HepG2 (cell line): ENCODE results near the gene ZCCHC3. TPM values are rescaled to one million over a fixed set of nuclear protein-coding genes. Genes with fewer than 3 reads are reported as not detected.

Experiments used
- ATF4 ChIP-seq, 2 experiments: fragments of 450-650 bp in 1 of 2; sonication (generic) in 1 of 2; formaldehyde crosslinking; IDR thresholded peaks; 2 replicates each; pipeline versions ENCODE4 v1.5.0 to v1.8.0; 2020 to 2022; ENCODE audit warnings: mild to moderate bottlenecking in 1 of 2, missing genetic modification reagents in 1 of 2
- BORCS8-MEF2B ChIP-seq: sonication (generic); formaldehyde crosslinking; IDR thresholded peaks from 2 replicates; pipeline ENCODE4 v1.8.0; 2022; ENCODE audit warnings: mild to moderate bottlenecking, missing genetic modification reagents
- CBX5 ChIP-seq: sonication (generic); formaldehyde crosslinking; IDR thresholded peaks from 2 replicates; pipeline ENCODE4 v1.4.0; 2020; ENCODE audit warnings: missing genetic modification reagents, borderline replicate concordance
- CCDC6 ChIP-seq: sonication (generic); formaldehyde crosslinking; IDR thresholded peaks from 2 replicates; pipeline ENCODE4 v1.8.1; 2022; ENCODE audit warnings: mild to moderate bottlenecking, missing genetic modification reagents, moderate library complexity
- ELK4 ChIP-seq: sonication (generic); formaldehyde crosslinking; IDR thresholded peaks from 2 replicates; pipeline ENCODE4 v1.9.0; 2021; ENCODE audit warnings: missing genetic modification reagents, borderline replicate concordance
- GFI1 ChIP-seq: sonication (generic); formaldehyde crosslinking; IDR thresholded peaks from 2 replicates; pipeline ENCODE4 v1.5.0; 2020; ENCODE audit warnings: missing genetic modification reagents, mild to moderate bottlenecking, borderline replicate concordance
- GLMP ChIP-seq: sonication (generic); formaldehyde crosslinking; IDR thresholded peaks from 2 replicates; pipeline ENCODE4 v1.9.0; 2021; ENCODE audit warnings: missing genetic modification reagents, mild to moderate bottlenecking, borderline replicate concordance
- HNRNPUL1 ChIP-seq: fragments of 200-400 bp; formaldehyde crosslinking; IDR thresholded peaks from 2 replicates; pipeline ENCODE4 v1.6.1; 2017; ENCODE audit warnings: low read depth, mild to moderate bottlenecking, low read length, moderate library complexity
- LRRFIP1 ChIP-seq: sonication (generic); formaldehyde crosslinking; conservative IDR thresholded peaks from 2 replicates; pipeline ENCODE4 v1.4.0; 2020; ENCODE audit warnings: missing genetic modification reagents
- MIER2 ChIP-seq: IDR thresholded peaks from 2 replicates; pipeline ENCODE4 v1.6.1; 2016; ENCODE audit warnings: missing biosample characterization, missing genetic modification reagents
- MXD4 ChIP-seq: IDR thresholded peaks from 2 replicates; pipeline ENCODE4 v1.6.1; 2016; ENCODE audit warnings: mild to moderate bottlenecking, missing biosample characterization, missing genetic modification reagents
- PHF5A ChIP-seq: IDR thresholded peaks from one replicate; pipeline ENCODE4 v1.6.1; 2018; ENCODE audit warnings: low read depth, missing genetic modification reagents; ENCODE audit not compliant: unreplicated experiment
- PRPF4 ChIP-seq: fragments of 200-400 bp; formaldehyde crosslinking; IDR thresholded peaks from 2 replicates; pipeline ENCODE4 v1.6.1; 2016; ENCODE audit warnings: low read length, low read depth; ENCODE audit not compliant: poor library complexity, severe bottlenecking
- REPIN1 ChIP-seq: sonication (generic); formaldehyde crosslinking; IDR thresholded peaks from 2 replicates; pipeline ENCODE4 v1.8.0; 2022; ENCODE audit warnings: missing genetic modification reagents, low read depth, mild to moderate bottlenecking, borderline replicate concordance
- SP4 ChIP-seq: sonication (generic); formaldehyde crosslinking; IDR thresholded peaks from 2 replicates; pipeline ENCODE4 v1.8.1; 2023; ENCODE audit warnings: mild to moderate bottlenecking, missing genetic modification reagents
- ZFP62 ChIP-seq: sonication (generic); formaldehyde crosslinking; IDR thresholded peaks from 2 replicates; pipeline ENCODE4 v1.4.0; 2020; ENCODE audit warnings: missing genetic modification reagents
- ZNF224 ChIP-seq: sonication (generic); formaldehyde crosslinking; IDR thresholded peaks from 2 replicates; pipeline ENCODE4 v1.5.0; 2020; ENCODE audit warnings: mild to moderate bottlenecking, missing genetic modification reagents
- ZNF264 ChIP-seq: sonication (generic); formaldehyde crosslinking; IDR thresholded peaks from 2 replicates; pipeline ENCODE4 v1.4.0; 2020; ENCODE audit warnings: missing genetic modification reagents
- ZNF644 ChIP-seq: IDR thresholded peaks from 2 replicates; pipeline ENCODE4 v1.6.1; 2016; ENCODE audit warnings: low read depth
- ZNF777 ChIP-seq: sonication (generic); formaldehyde crosslinking; IDR thresholded peaks from 2 replicates; pipeline ENCODE4 v1.4.0; 2020; ENCODE audit warnings: missing genetic modification reagents
- polyA plus RNA-seq, 8 experiments: library from polyadenylated mRNA; depleted of rRNA in 3 of 8; stranded (reverse) in 7 of 8; unstranded in 1 of 8; fragments of >200 nt; fragmentation: Illumina TruSeq in 4 of 8; extraction: Trizol in 4 of 8; gene quantifications; 2 replicates each; pipeline versions ENCODE4 v1.2.1 to v1.2.3, GENCODE V29; 2011 to 2016; ENCODE audit warnings: low read depth in 4 of 8, missing spikeins in 1 of 8, mixed read lengths in 1 of 8; ENCODE audit not compliant: insufficient read depth in 1 of 8
- total RNA-seq, 5 experiments: library from RNA; depleted of rRNA; stranded (reverse); fragments of >200 nt; fragmentation: Illumina TruSeq; extraction: Trizol; gene quantifications; 2 replicates each; pipeline ENCODE4 v1.2.3, GENCODE V29; 2016; ENCODE audit warnings: low read depth in 1 of 5

ZCCHC3 gene
- total and polyA plus RNA-seq, 2 of the 13 experiments (the other 11 are each of a cell fraction or from before 2014, with no cell fraction given), result 46.6 to 63.0 TPM

- peak in 1 of 2 experiments; percentile 86; a peak in 2 of 4 replicates for TF ChIP-seq ATF4 (CRISPR knock-in tag; IDR thresholded peaks at IDR 0.05)
- no peak for TF ChIP-seq LRRFIP1 (CRISPR knock-in tag)
- peak; percentile 99 for TF ChIP-seq SP4
- TF ChIP-seq ZNF224 (CRISPR knock-in tag), result peak; percentile 95
- TF ChIP-seq REPIN1 (CRISPR knock-in tag), result peak; percentile 96; the same call in 1 of the 2 replicates
- peak; percentile 32; the same call in 1 of the 2 replicates for TF ChIP-seq HNRNPUL1
- 0 out of 2 replicates have a peak, but pooled peaks have one; percentile 55 for TF ChIP-seq ZFP62 (CRISPR knock-in tag)
- TF ChIP-seq GLMP, result 0 out of 2 replicates have a peak, but pooled peaks have one; percentile 44
- TF ChIP-seq ELK4 (CRISPR knock-in tag), result peak; percentile 93
- peak; percentile 98 for TF ChIP-seq BORCS8-MEF2B (CRISPR knock-in tag)
- TF ChIP-seq GFI1, result peak; percentile 79; the same call in 1 of the 2 replicates
- no peak for TF ChIP-seq PRPF4
- TF ChIP-seq ZNF777 (CRISPR knock-in tag), result peak; percentile 90
- TF ChIP-seq ZNF644, result peak; percentile 54
- peak; percentile 91 for TF ChIP-seq PHF5A (CRISPR knock-in tag)
- peak; percentile 94 for TF ChIP-seq CCDC6
- no peak; the same call in 1 of the 2 replicates for TF ChIP-seq CBX5 (CRISPR knock-in tag)
- no peak; the same call in 1 of the 2 replicates for TF ChIP-seq MIER2 (CRISPR knock-in tag)
- peak; percentile 96 for TF ChIP-seq ZNF264 (CRISPR knock-in tag)
- peak; percentile 100 for TF ChIP-seq MXD4 (CRISPR knock-in tag)
Observed at GRCh38 chr20:324177-325044, 27.0 kb downstream of the ZCCHC3 start (continued).
